ENCODE data around the gene SRGAP2B.
"Not testable (repeated sequence)": the region's sequence is repeated elsewhere in the genome, so short reads cannot be mapped to it uniquely, and the experiment has no call there.

SRGAP2B gene

GRCh38 chr1:145000074-145000742, 94.9 kb downstream of the SRGAP2B start:
- not testable (repeated sequence) for H3K36me3 Mint-ChIP-seq (ENCODE audit: low read depth); H3K4me3 Mint-ChIP-seq; H3K27me3 Mint-ChIP-seq (ENCODE audit: low read depth); H3K27ac Mint-ChIP-seq; H3K9me3 Mint-ChIP-seq; H3K4me1 Mint-ChIP-seq

- not testable (repeated sequence) for H3K4me1 Mint-ChIP-seq; H3K4me3 Mint-ChIP-seq; H3K9me3 Mint-ChIP-seq; H3K36me3 Mint-ChIP-seq (ENCODE audit: low read depth); H3K27me3 Mint-ChIP-seq (ENCODE audit: low read depth)
- H3K27ac Mint-ChIP-seq: peak overlapping the region; percentile 29 to 64 (median 52)
These were observed 96.2 kb downstream of the SRGAP2B start for GRCh38 chr1:144998981-144999273.

- not testable (repeated sequence) for H3K4me1 Mint-ChIP-seq; H3K9me3 Mint-ChIP-seq; H3K36me3 Mint-ChIP-seq (ENCODE audit: low read depth); H3K27me3 Mint-ChIP-seq (ENCODE audit: low read depth)
- Mint-ChIP-seq H3K27ac (peak overlapping the region; percentile 29 to 64 (median 52)), H3K4me3 (peak overlapping the region in 1 of 3 experiments; percentile 20)
These were observed 96.8 kb downstream of the SRGAP2B start for GRCh38 chr1:144998134-144998980.

GRCh38 chr1:144995833-144996410, 99.2 kb downstream of the SRGAP2B start:
- not testable (repeated sequence) for H3K4me1 Mint-ChIP-seq; H3K9me3 Mint-ChIP-seq; H3K4me3 Mint-ChIP-seq; H3K27me3 Mint-ChIP-seq (ENCODE audit: low read depth); H3K36me3 Mint-ChIP-seq (ENCODE audit: low read depth); H3K27ac Mint-ChIP-seq

- H3K9me3 Mint-ChIP-seq; H3K4me3 Mint-ChIP-seq; H3K27me3 Mint-ChIP-seq (ENCODE audit: low read depth); H3K4me1 Mint-ChIP-seq; H3K36me3 Mint-ChIP-seq (ENCODE audit: low read depth); H3K27ac Mint-ChIP-seq: not testable (repeated sequence)
These were observed 102.2 kb downstream of the SRGAP2B start for GRCh38 chr1:144992915-144993314.

- not testable (repeated sequence) for H3K36me3 Mint-ChIP-seq (ENCODE audit: low read depth); H3K9me3 Mint-ChIP-seq; H3K27me3 Mint-ChIP-seq (ENCODE audit: low read depth); H3K4me3 Mint-ChIP-seq; H3K27ac Mint-ChIP-seq; H3K4me1 Mint-ChIP-seq
These were observed 104.5 kb downstream of the SRGAP2B start for GRCh38 chr1:144990611-144991010.

- not testable (repeated sequence) for H3K27ac Mint-ChIP-seq
These were observed 108.0 kb downstream of the SRGAP2B start for GRCh38 chr1:144987131-144987530.

GRCh38 chr1:144986171-144986860, 108.8 kb downstream of the SRGAP2B start:
- not testable (repeated sequence) for H3K36me3 Mint-ChIP-seq (ENCODE audit: low read depth); H3K9me3 Mint-ChIP-seq; H3K4me3 Mint-ChIP-seq; H3K4me1 Mint-ChIP-seq; H3K27ac Mint-ChIP-seq; H3K27me3 Mint-ChIP-seq (ENCODE audit: low read depth)

More at GRCh38 chr1:144987131-144987530, 108.0 kb downstream of the SRGAP2B start:
- not testable (repeated sequence) for H3K36me3 Mint-ChIP-seq (ENCODE audit: low read depth); H3K27me3 Mint-ChIP-seq (ENCODE audit: low read depth); H3K9me3 Mint-ChIP-seq; H3K4me1 Mint-ChIP-seq; H3K4me3 Mint-ChIP-seq

GRCh38 chr1:144985550-144986170, 109.5 kb downstream of the SRGAP2B start:
- H3K27ac Mint-ChIP-seq: peak overlapping the region in 1 of 3 experiments; percentile 26
- not testable (repeated sequence) for H3K9me3 Mint-ChIP-seq; H3K4me3 Mint-ChIP-seq; H3K36me3 Mint-ChIP-seq (ENCODE audit: low read depth); H3K27me3 Mint-ChIP-seq (ENCODE audit: low read depth)
- peaks cover 10% of the 10 kb centered on the region for H3K4me1 Mint-ChIP-seq

- H3K27me3 Mint-ChIP-seq (ENCODE audit: low read depth); H3K36me3 Mint-ChIP-seq (ENCODE audit: low read depth); H3K9me3 Mint-ChIP-seq; H3K4me3 Mint-ChIP-seq; H3K27ac Mint-ChIP-seq: not testable (repeated sequence)
- peaks cover 11% of the 10 kb centered on the region for H3K4me1 Mint-ChIP-seq
These were observed 112.2 kb downstream of the SRGAP2B start for GRCh38 chr1:144982802-144983525.

- H3K9me3 Mint-ChIP-seq; H3K27me3 Mint-ChIP-seq (ENCODE audit: low read depth): not testable (repeated sequence)
- peak overlapping the region; percentile 65 to 78 (median 75) for H3K27ac Mint-ChIP-seq
These were observed 114.0 kb downstream of the SRGAP2B start for GRCh38 chr1:144981157-144981556.

GRCh38 chr1:144979960-144980595, 115.0 kb downstream of the SRGAP2B start:
- H3K4me3 Mint-ChIP-seq; H3K27ac Mint-ChIP-seq; H3K36me3 Mint-ChIP-seq (ENCODE audit: low read depth); H3K4me1 Mint-ChIP-seq; H3K9me3 Mint-ChIP-seq; H3K27me3 Mint-ChIP-seq (ENCODE audit: low read depth): not testable (repeated sequence)

More at GRCh38 chr1:144981157-144981556, 114.0 kb downstream of the SRGAP2B start:
- H3K36me3 Mint-ChIP-seq (ENCODE audit: low read depth); H3K4me3 Mint-ChIP-seq: not testable (repeated sequence)
- H3K4me1 Mint-ChIP-seq: peaks cover 11% of the 10 kb centered on the region

GRCh38 chr1:144977856-144978255, 117.3 kb downstream of the SRGAP2B start:
- not testable (repeated sequence) for H3K27ac Mint-ChIP-seq; H3K27me3 Mint-ChIP-seq (ENCODE audit: low read depth); H3K4me1 Mint-ChIP-seq; H3K36me3 Mint-ChIP-seq (ENCODE audit: low read depth); H3K4me3 Mint-ChIP-seq; H3K9me3 Mint-ChIP-seq

GRCh38 chr1:144971936-144972335, 123.2 kb downstream of the SRGAP2B start:
- not testable (repeated sequence) for H3K9me3 Mint-ChIP-seq; H3K4me1 Mint-ChIP-seq; H3K36me3 Mint-ChIP-seq (ENCODE audit: low read depth); H3K4me3 Mint-ChIP-seq; H3K27ac Mint-ChIP-seq; H3K27me3 Mint-ChIP-seq (ENCODE audit: low read depth)
